Naive B cell (primary cell): Measurements from ENCODE around the gene SULF2. TPM values are rescaled to one million over a fixed set of nuclear protein-coding genes. Genes with fewer than 3 reads are reported as not detected.

Source experiments
- ATAC-seq, 2 donors: fragments of 150-1000 bp; cut with Tn5 transposase; 2 replicates each; pipeline ENCODE4 v1.10.0; 2021; ENCODE audit warnings: low read depth in 2 of 2, mild to moderate bottlenecking in 2 of 2, moderate library complexity in 2 of 2
- DNase-seq: peaks from one replicate; pipeline ENCODE4 v3.0.0; 2022
- H3K27ac Mint-ChIP-seq, 6 donors: one replicate each; pipeline ENCODE4 v1.8.0; 2020 to 2022; ENCODE audit warnings: mild to moderate bottlenecking in 6 of 6, mixed read lengths in 6 of 6, moderate library complexity in 5 of 6, inconsistent platforms in 2 of 6
- H3K27me3 Mint-ChIP-seq, 3 donors: one replicate each; pipeline ENCODE4 v1.8.0; 2021 to 2022; ENCODE audit warnings: mixed read lengths in 3 of 3, mild to moderate bottlenecking in 1 of 3
- H3K36me3 Mint-ChIP-seq, 2 donors: one replicate each; pipeline ENCODE4 v1.8.0; 2020 to 2022; ENCODE audit warnings: mixed read lengths in 2 of 2, inconsistent platforms in 1 of 2, mild to moderate bottlenecking in 1 of 2
- H3K4me1 Mint-ChIP-seq, 3 donors: one replicate each; pipeline ENCODE4 v1.8.0; 2020 to 2022; ENCODE audit warnings: mixed read lengths in 3 of 3, inconsistent platforms in 1 of 3, mild to moderate bottlenecking in 1 of 3, moderate library complexity in 1 of 3
- H3K4me3 Mint-ChIP-seq, 8 donors: one replicate each; pipeline ENCODE4 v1.8.0; 2020 to 2022; ENCODE audit warnings: mild to moderate bottlenecking in 8 of 8, mixed read lengths in 8 of 8, moderate library complexity in 8 of 8, inconsistent platforms in 2 of 8
- H3K9me3 Mint-ChIP-seq, 7 donors: one replicate each; pipeline ENCODE4 v1.8.0; 2020 to 2022; ENCODE audit warnings: mixed read lengths in 7 of 7, mild to moderate bottlenecking in 5 of 7, inconsistent platforms in 2 of 7, moderate library complexity in 1 of 7
- polyA plus RNA-seq, 6 donors: library from polyadenylated mRNA; unstranded; fragments of 300-500 nt; fragmentation: Illumina TruSeq; gene quantifications; one replicate each; pipeline ENCODE4 v1.2.3, GENCODE V29; 2021; ENCODE audit warnings: low read depth in 6 of 6

The SULF2 gene
- polyA plus RNA-seq, 6 donors from 2014 or later = 1.2 to 3.2 (median 2.6) TPM; not detected in 1

- ATAC-seq = no peak
- Mint-ChIP-seq H3K36me3 (no peaks in the 10 kb centered on the region), H3K9me3 (peaks cover 0 to 2% (median 0%) of the 10 kb centered on the region in 7 donors), H3K4me1 (peaks cover 0 to 10% (median 5%) of the 10 kb centered on the region in 3 donors), H3K27ac (peak overlapping the region in 2 of 6 donors; percentile 17 to 23), H3K27me3 (peaks cover 0 to 4% (median 0%) of the 10 kb centered on the region in 3 donors), H3K4me3 (peak overlapping the region in 1 of 8 donors; percentile 15)
- DNase-seq = no peak
Observed at GRCh38 chr20:47672886-47673670, 112.2 kb downstream of the SULF2 start.

- H3K27me3 Mint-ChIP-seq = peaks cover 0 to 4% (median 0%) of the 10 kb centered on the region in 3 donors
- ATAC-seq = no peak
- no peak for DNase-seq
- H3K9me3 Mint-ChIP-seq = peaks cover 0 to 2% (median 0%) of the 10 kb centered on the region in 7 donors
- no peaks in the 10 kb centered on the region for H3K36me3 Mint-ChIP-seq
- H3K27ac Mint-ChIP-seq = peak overlapping the region in 2 of 6 donors; percentile 19 to 86
- no peak overlapping the region for H3K4me3 Mint-ChIP-seq
- H3K4me1 Mint-ChIP-seq = peaks cover 0 to 5% (median 2%) of the 10 kb centered on the region in 3 donors
Observed at GRCh38 chr20:47672166-47672565, 113.1 kb downstream of the SULF2 start.

- ATAC-seq = no peak
- H3K4me1 Mint-ChIP-seq = peaks cover 0 to 5% (median 2%) of the 10 kb centered on the region in 3 donors
- no peak for DNase-seq
- no peak overlapping the region for H3K27ac Mint-ChIP-seq
- H3K4me3 Mint-ChIP-seq = no peak overlapping the region
- peaks cover 0 to 2% (median 0%) of the 10 kb centered on the region in 7 donors for H3K9me3 Mint-ChIP-seq
- no peaks in the 10 kb centered on the region for H3K36me3 Mint-ChIP-seq
- peaks cover 0 to 4% (median 0%) of the 10 kb centered on the region in 3 donors for H3K27me3 Mint-ChIP-seq
Observed at GRCh38 chr20:47670913-47671312, 114.4 kb downstream of the SULF2 start.

GRCh38 chr20:47669927-47670890, 115.1 kb downstream of the SULF2 start:
- peaks cover 0 to 5% (median 2%) of the 10 kb centered on the region in 3 donors for H3K4me1 Mint-ChIP-seq

GRCh38 chr20:47669489-47669888, 115.8 kb downstream of the SULF2 start:
- Mint-ChIP-seq H3K27ac (peak overlapping the region in 1 of 6 donors; percentile 53), H3K9me3 (peaks cover 0 to 2% (median 0%) of the 10 kb centered on the region in 7 donors), H3K27me3 (peaks cover 0 to 4% (median 0%) of the 10 kb centered on the region in 3 donors), H3K36me3 (no peaks in the 10 kb centered on the region), H3K4me3 (no peak overlapping the region), H3K4me1 (peaks cover 0 to 5% (median 2%) of the 10 kb centered on the region in 3 donors)
- no peak for ATAC-seq
- no peak for DNase-seq

More at GRCh38 chr20:47669927-47670890, 115.1 kb downstream of the SULF2 start:
- ATAC-seq (no peak), DNase-seq (no peak)
- Mint-ChIP-seq H3K36me3 (no peaks in the 10 kb centered on the region), H3K9me3 (peaks cover 0 to 2% (median 0%) of the 10 kb centered on the region in 7 donors), H3K4me3 (peak overlapping the region in 1 of 8 donors; percentile 9), H3K27me3 (peaks cover 0 to 4% (median 0%) of the 10 kb centered on the region in 3 donors), H3K27ac (peak overlapping the region in 2 of 6 donors; percentile 53 to 79)

GRCh38 chr20:47669152-47669425, 116.2 kb downstream of the SULF2 start:
- peak overlapping the region in 1 of 6 donors; percentile 48 for H3K27ac Mint-ChIP-seq
- H3K9me3 Mint-ChIP-seq = peaks cover 0 to 2% (median 0%) of the 10 kb centered on the region in 7 donors
- H3K4me3 Mint-ChIP-seq = no peak overlapping the region
- DNase-seq (no peak), ATAC-seq (no peak)
- H3K4me1 Mint-ChIP-seq = peaks cover 1 to 5% (median 2%) of the 10 kb centered on the region in 3 donors
- H3K36me3 Mint-ChIP-seq = no peaks in the 10 kb centered on the region
- peaks cover 0 to 4% (median 0%) of the 10 kb centered on the region in 3 donors for H3K27me3 Mint-ChIP-seq

GRCh38 chr20:47668313-47669151, 116.7 kb downstream of the SULF2 start:
- H3K27me3 Mint-ChIP-seq = peaks cover 0 to 4% (median 0%) of the 10 kb centered on the region in 3 donors
- peak overlapping the region in 1 of 8 donors; percentile 30 for H3K4me3 Mint-ChIP-seq
- H3K9me3 Mint-ChIP-seq = peaks cover 0 to 2% (median 0%) of the 10 kb centered on the region in 7 donors
- DNase-seq (no peak), ATAC-seq (peak in 1 of 2 donors; percentile 15)
- H3K4me1 Mint-ChIP-seq = peaks cover 5 to 11% (median 7%) of the 10 kb centered on the region in 3 donors
- peak overlapping the region in 3 of 6 donors; percentile 48 to 93 (median 70) for H3K27ac Mint-ChIP-seq
- no peaks in the 10 kb centered on the region for H3K36me3 Mint-ChIP-seq

- H3K27ac Mint-ChIP-seq = peak overlapping the region in 3 of 6 donors; percentile 59 to 93 (median 70)
- H3K9me3 Mint-ChIP-seq = peaks cover 0 to 2% (median 0%) of the 10 kb centered on the region in 7 donors
- H3K36me3 Mint-ChIP-seq = no peaks in the 10 kb centered on the region
- H3K4me3 Mint-ChIP-seq = peak overlapping the region in 1 of 8 donors; percentile 7
- ATAC-seq (no peak), DNase-seq (no peak)
- peaks cover 0 to 4% (median 0%) of the 10 kb centered on the region in 3 donors for H3K27me3 Mint-ChIP-seq
- peaks cover 7 to 14% (median 8%) of the 10 kb centered on the region in 3 donors for H3K4me1 Mint-ChIP-seq
Observed at GRCh38 chr20:47667531-47668312, 117.6 kb downstream of the SULF2 start.

- H3K4me1 Mint-ChIP-seq = peaks cover 8 to 14% (median 9%) of the 10 kb centered on the region in 3 donors
- H3K27ac Mint-ChIP-seq = peak overlapping the region in 3 of 6 donors; percentile 6 to 59 (median 59)
- H3K36me3 Mint-ChIP-seq = no peaks in the 10 kb centered on the region
- DNase-seq = no peak
- H3K9me3 Mint-ChIP-seq = peaks cover 0 to 2% (median 0%) of the 10 kb centered on the region in 7 donors
- H3K4me3 Mint-ChIP-seq = no peak overlapping the region
- ATAC-seq = no peak
- no peaks in the 10 kb centered on the region for H3K27me3 Mint-ChIP-seq
Observed at GRCh38 chr20:47667086-47667485, 118.2 kb downstream of the SULF2 start.

- Mint-ChIP-seq H3K27me3 (no peaks in the 10 kb centered on the region), H3K27ac (peak overlapping the region in 2 of 6 donors; percentile 59 to 73), H3K36me3 (no peaks in the 10 kb centered on the region), H3K9me3 (peaks cover 0 to 2% (median 0%) of the 10 kb centered on the region in 7 donors), H3K4me1 (peaks cover 8 to 14% (median 9%) of the 10 kb centered on the region in 3 donors), H3K4me3 (peak overlapping the region in 1 of 8 donors; percentile 9)
- ATAC-seq (no peak), DNase-seq (no peak)
Observed at GRCh38 chr20:47666304-47666703, 119.0 kb downstream of the SULF2 start.

- no peaks in the 10 kb centered on the region for H3K27me3 Mint-ChIP-seq
- H3K9me3 Mint-ChIP-seq = peaks cover 0 to 2% (median 0%) of the 10 kb centered on the region in 7 donors
- peaks cover 14 to 17% (median 14%) of the 10 kb centered on the region in 3 donors for H3K4me1 Mint-ChIP-seq
- ATAC-seq (no peak), DNase-seq (no peak)
- H3K36me3 Mint-ChIP-seq = no peaks in the 10 kb centered on the region
- peak overlapping the region in 1 of 8 donors; percentile 74 for H3K4me3 Mint-ChIP-seq
- peak overlapping the region in 2 of 6 donors; percentile 13 to 59 for H3K27ac Mint-ChIP-seq
Observed at GRCh38 chr20:47665221-47665991, 119.9 kb downstream of the SULF2 start.
